ENCODE data around the gene HLA-DOA.

Gene HLA-DOA

GRCh38 chr6:33008944-33009861, at the start of gene HLA-DOA:
Gene HLA-DOA (minus strand): TSS chr6:33009591.
- DNase-seq (ENCODE audit: low spot score) = peak; percentile 66

DNA sequence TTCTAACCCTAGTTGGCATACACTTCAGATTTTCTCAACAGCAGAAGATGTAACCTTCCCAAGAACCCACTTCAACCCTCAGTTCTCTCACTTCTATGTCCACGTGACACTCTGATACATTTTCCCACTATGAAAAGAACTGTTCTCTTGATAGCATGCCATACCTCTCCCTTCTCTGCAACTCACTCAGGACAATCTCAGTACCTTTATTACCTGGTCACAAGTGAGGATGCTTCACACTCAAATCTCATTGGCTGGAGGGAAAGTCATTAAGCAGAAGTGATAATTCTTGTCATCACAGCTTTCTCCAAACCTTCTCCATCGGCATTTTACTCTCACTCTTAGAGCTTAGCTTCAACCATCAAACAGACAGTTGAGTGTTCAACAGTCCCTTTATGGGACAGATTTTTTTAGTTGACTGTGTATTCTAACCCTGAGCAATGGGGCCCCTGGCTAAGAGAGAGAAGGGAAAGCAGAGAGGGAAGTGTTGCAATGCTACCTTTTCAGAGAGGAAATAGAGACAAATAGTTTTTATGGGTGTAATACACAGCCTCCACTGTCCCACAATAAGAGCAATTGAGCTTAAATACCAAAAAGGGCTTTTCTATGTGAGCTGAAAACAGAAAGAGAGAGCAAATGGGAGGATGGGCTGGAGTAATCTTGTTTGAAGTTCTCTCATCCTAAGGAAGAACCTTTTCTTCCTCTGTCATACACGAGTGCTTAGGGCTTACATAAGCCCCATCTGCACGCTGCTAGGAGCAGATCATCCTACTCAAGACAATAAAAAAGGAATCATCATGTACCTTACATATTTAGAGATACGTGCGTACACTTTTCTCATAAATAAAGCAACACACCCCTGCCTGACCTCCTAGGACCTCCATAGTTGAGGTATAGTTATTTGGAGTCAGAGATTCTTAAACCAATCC, 48.1 kb upstream of the HLA-DOA start:
- DNase-seq (ENCODE audit: low spot score) = no peak

GRCh38 chr6:33053230-33053629, 43.8 kb upstream of the HLA-DOA start:
- DNase-seq (ENCODE audit: low spot score) = no peak

GRCh38 chr6:33052627-33053026, 43.2 kb upstream of the HLA-DOA start:
- no peak for DNase-seq (ENCODE audit: low spot score)

DNA sequence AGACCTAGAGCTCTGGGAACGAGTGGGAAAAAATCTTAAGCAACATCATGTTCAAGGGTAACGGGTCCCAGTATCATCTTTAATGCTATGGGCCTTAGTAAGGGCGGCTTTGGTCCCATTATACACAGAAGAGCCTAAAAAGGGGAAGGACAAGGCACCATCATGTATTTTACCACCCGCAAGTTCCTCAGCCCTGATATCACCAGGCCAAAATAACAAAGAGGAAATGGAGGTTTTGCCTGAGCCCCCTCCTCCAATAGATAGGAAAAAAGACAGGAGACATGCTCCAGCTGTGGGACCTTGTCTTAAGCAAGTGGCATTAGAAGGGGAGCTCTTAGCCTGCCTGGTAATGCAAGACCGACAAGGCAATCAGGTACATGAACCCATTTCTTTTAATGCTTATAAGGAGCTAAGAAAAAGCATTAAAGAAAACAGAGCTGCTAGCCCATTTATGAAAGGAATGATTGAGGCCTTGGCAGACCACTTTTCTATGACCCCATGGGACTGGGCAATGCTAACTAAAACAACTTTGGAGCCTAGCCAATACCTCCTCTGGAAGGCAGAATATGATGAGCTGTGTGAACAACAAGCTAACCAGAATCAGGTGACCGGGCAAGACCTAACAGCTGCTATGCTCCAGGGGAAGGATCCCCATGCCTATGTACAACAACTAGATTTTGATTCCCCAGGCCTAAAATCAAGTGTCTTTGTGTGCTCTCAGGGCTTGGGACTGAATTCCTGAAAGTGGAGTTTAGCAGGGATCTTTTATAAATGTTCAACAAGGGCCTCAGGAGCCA, 40.8 kb upstream of the HLA-DOA start:
- DNase-seq (ENCODE audit: low spot score) = no peak

- no peak for DNase-seq (ENCODE audit: low spot score)
Measured at GRCh38 chr6:33049323-33050013, 40.1 kb upstream of the HLA-DOA start.

DNA sequence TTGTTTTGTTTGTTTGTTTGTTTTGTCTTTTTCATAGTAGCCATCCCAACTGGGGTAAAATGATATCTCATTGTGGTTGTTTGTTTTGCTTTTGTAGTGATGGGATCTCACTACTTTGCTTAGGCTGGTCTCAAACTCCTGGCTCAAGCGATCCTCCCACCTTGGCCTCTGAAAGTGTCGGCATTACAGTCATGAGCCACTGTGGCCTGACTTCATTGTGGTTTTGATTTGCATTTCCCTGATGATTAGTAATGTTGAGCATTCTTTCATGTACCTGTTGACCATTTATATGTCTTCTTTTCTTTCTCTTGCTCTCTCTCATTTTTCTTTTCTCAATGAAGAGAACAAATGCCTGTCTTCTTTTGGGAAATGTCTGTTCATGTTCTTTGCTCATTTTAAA, 30.8 kb upstream of the HLA-DOA start:
- DNase-seq (ENCODE audit: low spot score) = no peak

GRCh38 chr6:33036535-33036934, 27.1 kb upstream of the HLA-DOA start:
- DNase-seq (ENCODE audit: low spot score) = no peak

DNA sequence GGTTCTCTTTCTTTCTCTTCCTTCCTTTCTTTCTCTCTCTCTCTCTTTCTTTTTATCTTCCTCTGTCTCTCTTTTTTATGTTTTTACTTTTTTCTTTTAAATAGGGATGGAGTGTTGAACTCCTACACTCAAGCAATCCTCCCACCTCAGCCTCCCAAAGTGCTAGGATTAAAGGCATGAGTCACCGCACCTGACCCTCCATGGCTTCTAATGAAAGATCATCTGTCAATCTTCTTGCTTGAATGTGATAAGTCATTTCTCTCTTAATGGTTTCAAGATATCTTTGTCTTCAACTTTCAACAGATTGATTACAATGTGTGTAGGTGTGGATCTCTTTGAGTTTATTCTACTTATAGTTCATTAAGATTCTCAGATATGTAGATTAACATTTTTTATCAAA, 25.2 kb upstream of the HLA-DOA start:
- no peak for DNase-seq (ENCODE audit: low spot score)

DNA sequence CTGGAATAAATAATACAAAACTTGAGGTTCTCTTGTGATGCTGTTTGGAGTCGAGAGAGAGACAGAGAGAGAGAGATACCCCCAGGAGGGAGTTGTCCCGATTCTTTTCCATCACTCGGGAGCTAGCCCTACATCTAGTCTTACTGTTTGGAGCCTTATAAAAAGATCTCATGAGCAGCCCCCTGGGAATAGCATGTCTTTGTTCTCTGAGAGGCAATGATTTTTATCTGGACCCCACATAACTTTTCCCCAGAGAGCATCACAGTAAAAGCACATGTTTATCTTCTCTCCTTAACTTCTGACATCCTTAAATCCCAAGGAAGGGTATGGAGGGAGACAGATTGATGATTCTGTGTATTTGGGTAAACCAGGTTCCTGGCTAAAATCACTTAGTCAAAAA, 20.9 kb upstream of the HLA-DOA start:
- DNase-seq (ENCODE audit: low spot score) = no peak

- peak; percentile 62 for DNase-seq (ENCODE audit: low spot score)
Measured at GRCh38 chr6:33029328-33030184, 20.2 kb upstream of the HLA-DOA start.

DNA sequence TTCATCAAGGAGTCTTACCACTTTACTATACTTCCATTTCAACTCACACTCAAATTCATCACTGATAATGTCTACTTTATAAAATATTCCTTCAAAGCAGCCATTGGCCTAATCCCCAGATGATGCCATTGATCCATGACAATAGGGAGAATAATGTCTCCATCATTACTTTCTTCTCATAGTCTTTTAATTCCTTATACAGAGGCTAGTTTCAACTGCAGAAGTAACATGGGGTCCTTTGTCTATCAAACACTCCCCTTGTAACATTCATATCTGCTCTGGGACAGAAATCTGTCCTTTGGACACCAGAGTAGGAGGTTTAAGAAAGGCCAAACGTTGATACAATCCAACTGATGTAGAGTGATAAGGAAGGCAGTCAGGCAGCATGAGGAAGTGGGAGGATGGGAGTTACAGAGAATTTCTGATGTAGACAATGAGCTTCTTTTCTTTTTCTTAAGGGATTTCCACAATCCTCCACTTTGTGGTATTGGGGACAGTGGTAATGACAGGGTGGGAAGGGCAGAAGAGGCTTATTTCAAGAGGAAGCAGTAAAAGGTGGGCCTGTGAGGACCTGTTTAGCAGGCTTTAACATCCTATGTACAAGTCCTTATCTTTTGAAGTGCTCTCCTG, 18.9 kb upstream of the HLA-DOA start:
- no peak for DNase-seq (ENCODE audit: low spot score)

DNA sequence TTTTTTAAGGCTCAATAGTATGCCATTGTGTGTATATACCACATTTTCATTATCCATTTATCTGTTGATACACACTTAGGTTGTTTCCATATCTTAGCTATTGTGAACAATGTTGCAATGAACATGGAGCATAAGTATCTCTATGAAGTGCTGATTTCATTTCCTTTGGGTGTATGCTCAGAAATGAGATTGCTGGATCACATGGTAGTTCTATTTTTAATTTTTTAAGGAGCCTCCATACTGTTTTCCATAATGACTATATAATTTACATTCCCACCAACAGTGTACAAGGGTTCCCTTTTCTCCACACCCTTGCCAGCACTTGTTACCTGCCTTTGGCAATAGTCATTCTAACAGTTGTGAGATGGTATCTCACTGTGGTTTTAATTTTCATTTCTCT, 15.1 kb upstream of the HLA-DOA start:
- DNase-seq (ENCODE audit: low spot score) = no peak

GRCh38 chr6:33023536-33023935, 14.1 kb upstream of the HLA-DOA start:
- DNase-seq (ENCODE audit: low spot score) = no peak

DNA sequence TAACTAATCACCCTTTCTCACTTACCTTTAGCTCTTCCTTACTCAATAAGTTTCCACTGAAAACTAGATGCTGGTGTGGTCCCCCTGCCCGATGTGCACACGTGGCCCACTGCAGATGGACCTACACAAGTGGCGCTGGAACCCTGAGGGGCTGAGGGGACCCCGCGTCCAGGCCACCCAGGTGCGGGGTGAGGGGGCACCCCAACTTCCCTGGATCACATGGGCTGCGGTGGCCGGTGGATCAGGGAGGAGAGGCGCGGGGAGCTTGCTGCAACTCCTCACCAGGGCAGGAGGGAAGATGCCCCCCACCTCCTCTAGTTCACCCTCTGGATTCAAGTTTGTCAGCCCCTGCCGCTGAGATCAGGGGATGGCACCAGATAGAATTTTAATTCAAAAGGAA, 12.5 kb upstream of the HLA-DOA start:
- DNase-seq (ENCODE audit: low spot score) = no peak

- DNase-seq (ENCODE audit: low spot score) = no peak
Measured at GRCh38 chr6:33019372-33019771, 10.0 kb upstream of the HLA-DOA start.

- no peak for DNase-seq (ENCODE audit: low spot score)
Measured at GRCh38 chr6:33018904-33019303, 9.5 kb upstream of the HLA-DOA start.

DNA sequence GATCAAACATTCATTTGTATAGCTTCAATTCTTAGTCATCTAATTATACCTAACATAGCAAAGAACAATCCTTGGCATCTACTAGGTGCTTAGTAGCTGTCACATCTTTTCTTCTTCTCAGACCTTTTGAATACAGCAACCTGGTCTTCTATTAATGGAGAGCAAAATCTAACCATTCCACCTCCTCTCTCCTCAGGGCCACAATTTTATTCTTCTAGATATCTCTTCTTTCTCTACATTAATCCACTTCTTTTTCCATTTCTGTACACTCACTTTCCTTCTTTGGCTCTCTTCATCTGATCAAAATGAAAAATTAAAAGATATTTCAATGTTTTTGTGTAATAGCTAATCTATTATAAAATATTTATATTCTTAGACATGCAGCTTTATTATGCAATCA, 9.0 kb upstream of the HLA-DOA start:
- no peak for DNase-seq (ENCODE audit: low spot score)

DNA sequence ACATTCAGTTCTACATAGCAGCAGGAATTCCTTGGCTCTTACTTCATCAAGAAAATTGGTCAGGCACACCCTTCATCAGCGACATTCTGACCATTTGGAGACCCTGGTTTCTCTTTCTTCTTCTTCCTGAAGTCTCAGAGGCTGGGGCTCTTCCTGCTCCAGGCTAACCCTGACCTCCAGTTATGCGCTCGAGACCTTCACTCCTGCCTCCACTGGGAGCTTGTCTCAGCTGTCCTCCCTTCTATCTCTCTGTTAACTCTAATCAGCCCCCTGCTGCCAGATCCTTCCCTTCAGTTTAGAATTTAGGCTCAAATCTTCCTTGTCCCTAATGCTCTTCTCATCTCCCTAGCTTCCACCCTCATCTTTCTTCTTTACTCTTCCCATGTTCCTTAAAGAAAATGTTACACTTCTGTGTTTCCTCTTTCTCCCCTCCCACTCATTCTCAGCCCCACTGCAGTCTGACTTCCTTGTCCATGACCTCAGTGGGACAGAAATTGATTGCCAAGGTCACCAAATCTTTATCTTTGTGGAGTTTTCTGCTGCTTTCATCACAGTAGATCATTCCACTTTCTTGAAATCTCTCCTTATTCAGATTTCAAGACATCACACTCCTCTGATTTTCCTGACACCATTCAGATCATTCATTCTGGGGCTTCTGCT, 8.4 kb upstream of the HLA-DOA start:
- DNase-seq (ENCODE audit: low spot score) = no peak

DNA sequence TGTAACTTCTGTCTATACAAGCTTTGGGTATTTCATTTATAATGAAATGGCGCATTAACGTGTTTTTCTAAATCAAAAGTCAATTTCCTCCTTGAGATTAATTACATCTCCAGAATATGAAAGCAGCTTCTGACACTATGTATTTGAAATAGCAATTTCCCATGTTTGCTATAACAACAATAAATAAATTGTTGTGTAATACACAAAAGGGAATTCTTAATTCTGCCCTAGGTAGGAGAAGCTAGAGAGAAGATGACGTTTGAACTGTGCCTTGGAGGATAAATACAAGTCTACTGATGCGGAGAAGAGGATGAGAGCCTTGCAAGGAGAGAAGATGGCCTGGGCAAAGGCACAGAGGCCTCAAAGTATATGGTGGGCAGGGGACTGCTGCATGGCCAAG, 7.6 kb upstream of the HLA-DOA start:
- no peak for DNase-seq (ENCODE audit: low spot score)
